Gastrocnemius medialis (tissue), 4 donors: ENCODE results near the gene ZBTB16. TPM values are rescaled to one million over a fixed set of nuclear protein-coding genes. Genes with fewer than 3 reads are reported as not detected.

ENCODE experiments used
- ATAC-seq, 2 donors: fragments of 150-250 bp; one replicate each; pipeline ENCODE4 v1.9.1; 2016
- DNase-seq, 2 donors: peaks; one replicate each; pipeline ENCODE4 v3.0.0-alpha.2; 2019
- H3K27ac ChIP-seq, 4 donors: fragments of 200-600 bp; sonication (generic); 1 replicate in 1 of 4; 2 replicates in 3 of 4; pipeline ENCODE4 v1.5.1; 2016 to 2018; ENCODE audit warnings: mild to moderate bottlenecking in 2 of 4, moderate library complexity in 1 of 4
- H3K27me3 ChIP-seq, 3 donors: fragments of 200-600 bp; sonication (generic) in 2 of 3; 1 replicate in 1 of 3; 2 replicates in 2 of 3; pipeline versions ENCODE4 v1.5.1 to v1.6.0; 2016 to 2019; ENCODE audit warnings: mild to moderate bottlenecking in 1 of 3, moderate library complexity in 1 of 3
- H3K36me3 ChIP-seq, 2 donors: fragments of 200-600 bp; sonication (generic) in 1 of 2; one replicate each; pipeline ENCODE4 v1.5.1; 2017 to 2018
- H3K4me1 ChIP-seq, 2 donors: fragments of 200-600 bp; sonication (generic) in 1 of 2; one replicate each; pipeline ENCODE4 v1.5.1; 2016 to 2017; ENCODE audit warnings: mild to moderate bottlenecking in 2 of 2
- H3K4me3 ChIP-seq, 4 donors: fragments of 200-600 bp; sonication (generic) in 3 of 4; 1 replicate in 1 of 4; 2 replicates in 3 of 4; pipeline ENCODE4 v1.5.1; 2016 to 2019; ENCODE audit warnings: mild to moderate bottlenecking in 2 of 4
- H3K9me3 ChIP-seq, 3 donors: fragments of 200-600 bp; sonication (generic) in 2 of 3; 1 replicate in 1 of 3; 2 replicates in 2 of 3; pipeline ENCODE4 v1.5.1; 2016 to 2019
- CTCF ChIP-seq, 5 experiments: fragments of 450-650 bp in 3 of 5; fragments of 200-600 bp in 2 of 5; sonication (generic) in 2 of 5; IDR thresholded peaks in 4 of 5; conservative IDR thresholded peaks in 1 of 5; 1 replicate in 4 of 5; 2 replicates in 1 of 5; pipeline ENCODE4 v1.5.1; 2016 to 2019; ENCODE audit warnings: antibody characterized with exemption in 5 of 5, mild to moderate bottlenecking in 3 of 5, moderate library complexity in 3 of 5
- POLR2A ChIP-seq, 2 donors: fragments of 450-650 bp; IDR thresholded peaks; one replicate each; pipeline ENCODE4 v1.6.1; 2017; ENCODE audit warnings: antibody characterized with exemption in 2 of 2, mild to moderate bottlenecking in 2 of 2, moderate library complexity in 2 of 2
- in situ Hi-C, 4 donors: fragments of 200-750 bp; cut with MboI; loops; one replicate each; pipeline versions ENCODE4 v1.15.0 to v1.8.0; 2017; ENCODE audit warnings: low sequenced_read_pairs in 4 of 4
- intact Hi-C: fragments of 100-400 bp; cut with DNase I; formaldehyde crosslinking; loops from one replicate; pipeline ENCODE4 v1.15.1; 2023; ENCODE audit warnings: low total_unique reads
- total RNA-seq, 4 donors: library from RNA; depleted of rRNA; stranded (reverse); fragments of >200 nt; gene quantifications; one replicate each; pipeline versions ENCODE4 v1.1.0 to v1.2.3, GENCODE V29; 2016

The ZBTB16 gene
- total RNA-seq, 4 donors from 2014 or later: 156 to 250 (median 196) TPM

- peak in 1 of 2 donors; percentile 9 for ATAC-seq
- Histone ChIP-seq H3K9me3 (no peaks in the 10 kb centered on the region), H3K27me3 (no peaks in the 10 kb centered on the region), H3K4me3 (peak overlapping the region in 1 of 4 donors; percentile 24), H3K27ac (peak overlapping the region; percentile 94 to 99 (median 96)), H3K36me3 (peaks cover 0 to 4% of the 10 kb centered on the region in 2 donors), H3K4me1 (peaks cover 99 to 100% of the 10 kb centered on the region in 2 donors)
- no peak for TF ChIP-seq POLR2A (IDR thresholded peaks at IDR 0.05)
- no peak for TF ChIP-seq CTCF (IDR thresholded peaks at IDR 0.05 in 4 of 5, conservative IDR thresholded peaks at IDR 0.05 in 1 of 5)
- DNase-seq: no peak
- in situ Hi-C loops (no loop called here), intact Hi-C loops (no loop called here)
Observed at GRCh38 chr11:114134870-114135269, 75.4 kb downstream of the ZBTB16 start.

GRCh38 chr11:114135737-114136151, 76.2 kb downstream of the ZBTB16 start:
- in situ Hi-C loops (no loop called here), intact Hi-C loops (no loop called here)
- TF ChIP-seq CTCF (IDR thresholded peaks at IDR 0.05 in 4 of 5, conservative IDR thresholded peaks at IDR 0.05 in 1 of 5): no peak
- TF ChIP-seq POLR2A (IDR thresholded peaks at IDR 0.05): peak; percentile 15 to 20
- Histone ChIP-seq H3K27me3 (no peaks in the 10 kb centered on the region), H3K36me3 (peaks cover 0 to 10% of the 10 kb centered on the region in 2 donors), H3K27ac (peak overlapping the region; percentile 94 to 99 (median 96)), H3K9me3 (no peaks in the 10 kb centered on the region), H3K4me1 (peaks cover 99 to 100% of the 10 kb centered on the region in 2 donors), H3K4me3 (peak overlapping the region in 2 of 4 donors; percentile 26 to 40)
- DNase-seq (no peak), ATAC-seq (peak; percentile 4 to 42)

GRCh38 chr11:114136686-114137640, 77.5 kb downstream of the ZBTB16 start:
- H3K4me3 ChIP-seq: peak overlapping the region; percentile 8 to 40 (median 20)
- intact Hi-C loops (no loop called here), in situ Hi-C loops (no loop called here)
- TF ChIP-seq CTCF (IDR thresholded peaks at IDR 0.05 in 4 of 5, conservative IDR thresholded peaks at IDR 0.05 in 1 of 5) (no peak), POLR2A (IDR thresholded peaks at IDR 0.05) (no peak)
- ATAC-seq (peak in 1 of 2 donors; percentile 24), DNase-seq (no peak)
- no peaks in the 10 kb centered on the region for H3K9me3 ChIP-seq
- peaks cover 99 to 100% of the 10 kb centered on the region in 2 donors for H3K4me1 ChIP-seq
- peak overlapping the region; percentile 94 to 99 (median 96) for H3K27ac ChIP-seq
- H3K27me3 ChIP-seq: no peaks in the 10 kb centered on the region
- peaks cover 0 to 15% of the 10 kb centered on the region in 2 donors for H3K36me3 ChIP-seq

GRCh38 chr11:114137838-114138237, 78.3 kb downstream of the ZBTB16 start:
- intact Hi-C loops (no loop called here), in situ Hi-C loops (no loop called here)
- H3K9me3 ChIP-seq: no peaks in the 10 kb centered on the region
- H3K27me3 ChIP-seq: no peaks in the 10 kb centered on the region
- peak; percentile 4 to 7 for ATAC-seq
- peak overlapping the region in 2 of 4 donors; percentile 8 to 40 for H3K4me3 ChIP-seq
- H3K4me1 ChIP-seq: peaks cover 99 to 100% of the 10 kb centered on the region in 2 donors
- peak overlapping the region; percentile 94 to 99 (median 96) for H3K27ac ChIP-seq
- TF ChIP-seq POLR2A (IDR thresholded peaks at IDR 0.05) (no peak), CTCF (IDR thresholded peaks at IDR 0.05 in 4 of 5, conservative IDR thresholded peaks at IDR 0.05 in 1 of 5) (no peak)
- peaks cover 0 to 15% of the 10 kb centered on the region in 2 donors for H3K36me3 ChIP-seq
- peak in 1 of 2 donors; percentile 80 for DNase-seq
